MV-4-11 (cell line): Measurements from ENCODE around the gene BUD23.
A peak's percentile ranks its signal among the peaks of the same experiment; 100 is the strongest.
"Not testable (repeated sequence)": the region's sequence is repeated elsewhere in the genome, so short reads cannot be mapped to it uniquely, and the experiment has no call there.

Experiments
- DNase-seq: peaks from one replicate; lab custom pipeline; 2025; lab: John Stamatoyannopoulos, UW

BUD23 gene, protein sequence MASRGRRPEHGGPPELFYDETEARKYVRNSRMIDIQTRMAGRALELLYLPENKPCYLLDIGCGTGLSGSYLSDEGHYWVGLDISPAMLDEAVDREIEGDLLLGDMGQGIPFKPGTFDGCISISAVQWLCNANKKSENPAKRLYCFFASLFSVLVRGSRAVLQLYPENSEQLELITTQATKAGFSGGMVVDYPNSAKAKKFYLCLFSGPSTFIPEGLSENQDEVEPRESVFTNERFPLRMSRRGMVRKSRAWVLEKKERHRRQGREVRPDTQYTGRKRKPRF

DNA sequence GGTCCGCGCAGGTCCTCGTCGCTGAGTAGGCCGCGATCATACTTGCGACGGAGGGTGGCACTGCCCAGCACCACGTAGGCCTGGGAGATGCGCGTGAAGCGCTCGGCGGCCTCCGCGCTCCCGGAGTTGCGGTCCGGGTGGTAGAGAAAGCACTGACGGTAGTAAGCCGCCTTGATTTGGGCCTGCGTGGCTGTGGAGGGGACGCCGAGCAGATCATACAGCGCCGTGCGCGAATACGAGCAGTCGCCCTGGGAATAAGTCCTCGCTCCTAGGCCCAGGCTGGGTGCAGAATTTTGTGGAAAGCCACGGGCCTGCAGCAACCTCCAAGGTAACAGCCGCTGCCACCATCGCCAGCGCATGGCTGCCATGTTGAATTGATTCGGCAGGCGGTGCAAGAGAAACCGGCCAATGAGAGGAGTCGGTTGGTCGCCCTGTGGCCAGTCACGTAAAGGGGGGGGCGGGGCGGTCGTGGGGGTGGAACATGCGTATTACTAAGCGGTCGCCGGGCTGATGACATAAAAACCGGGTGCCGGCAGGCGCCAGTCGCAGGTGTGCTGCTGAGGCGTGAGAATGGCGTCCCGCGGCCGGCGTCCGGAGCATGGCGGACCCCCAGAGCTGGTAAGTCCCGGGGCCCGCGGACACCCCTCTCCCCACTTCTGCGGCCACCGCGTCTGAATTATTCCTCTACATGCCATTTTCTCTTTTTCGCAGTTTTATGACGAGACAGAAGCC, at the start of gene BUD23, which contains the start of gene DNAJC30:
Gene BUD23, plus strand, starts transcription at position 542 of the 732 bp plus-strand sequence. Its CDS starts 29 bp downstream, at position 571.
Gene DNAJC30, minus strand, starts transcription at position 398 of the 732 bp plus-strand sequence. Its CDS starts 30 bp downstream, at position 368.
- peak; percentile 89 for DNase-seq

DNA sequence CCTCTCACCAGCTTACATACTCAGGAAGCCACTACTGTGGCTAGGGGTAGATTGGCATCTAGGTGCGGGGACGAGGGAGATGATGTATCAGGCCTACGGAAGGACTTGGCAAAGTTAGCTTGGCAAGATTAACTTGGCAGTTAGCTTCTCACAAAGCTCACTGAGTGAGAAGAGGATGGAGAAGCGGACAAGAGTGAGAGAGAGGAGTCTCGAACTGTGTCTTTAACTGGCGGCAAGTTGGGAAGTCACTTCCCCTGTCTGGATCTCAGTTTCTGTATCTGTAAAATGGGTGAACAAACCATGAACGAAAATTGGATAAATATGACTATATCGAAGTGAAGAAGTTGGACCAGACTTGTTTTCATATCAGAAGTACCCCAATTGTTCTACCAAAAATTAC, 49.6 kb upstream of the BUD23 start:
- DNase-seq: no peak

DNA sequence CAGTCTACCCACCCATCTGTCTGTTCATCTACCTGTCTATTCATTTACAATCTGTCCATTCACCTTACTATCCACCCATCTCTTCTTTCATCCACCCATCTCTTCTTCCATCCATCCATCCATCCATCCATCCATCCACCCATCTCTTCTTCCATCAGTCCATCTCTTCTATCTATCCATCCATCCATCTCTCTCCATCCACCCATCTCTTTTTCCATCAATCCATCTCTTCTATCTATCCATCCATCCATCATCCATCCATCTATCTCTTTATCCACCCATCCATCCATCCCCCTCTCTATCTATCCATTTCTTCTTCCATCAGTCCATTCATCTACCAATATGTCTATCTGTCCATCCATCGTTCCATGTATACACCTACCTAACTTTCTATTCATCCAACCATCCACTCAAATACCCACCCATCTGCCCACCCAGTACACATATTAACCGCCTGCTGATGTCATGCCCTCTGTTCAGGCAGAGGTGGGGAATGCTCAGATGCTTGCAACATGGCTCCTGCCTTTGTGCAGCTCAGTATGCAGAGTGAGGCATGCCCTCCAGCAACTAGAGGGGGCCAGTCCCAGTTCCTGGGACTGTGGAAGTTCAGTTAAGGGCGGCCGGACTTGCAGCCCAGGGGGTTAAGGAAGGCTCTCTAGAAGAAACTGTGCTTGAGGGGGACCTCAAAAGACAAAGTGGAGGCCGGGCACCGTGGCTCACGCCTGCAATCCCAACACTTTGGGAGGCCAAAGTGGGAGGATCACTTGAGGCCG, 47.8 kb upstream of the BUD23 start:
- DNase-seq: no peak

DNA sequence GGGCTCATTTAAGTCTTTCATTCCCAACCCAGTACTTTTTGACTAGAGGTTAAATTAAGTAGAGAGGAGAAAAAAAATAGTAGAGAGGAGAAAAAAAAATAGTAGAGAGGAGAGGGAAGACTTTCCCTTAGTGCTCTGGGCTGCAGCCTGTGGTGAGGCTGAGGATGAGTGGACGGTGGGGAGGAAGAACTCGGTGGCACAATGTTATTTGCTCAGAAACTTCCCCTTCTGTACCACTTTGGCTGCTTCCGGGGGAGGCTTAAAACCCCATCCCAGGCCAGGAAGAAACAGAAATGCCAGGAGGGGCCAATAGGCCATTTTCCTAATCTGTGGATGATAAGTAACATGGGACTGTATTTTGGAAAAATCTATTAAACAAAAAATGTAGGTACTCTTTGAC, 44.5 kb upstream of the BUD23 start:
- peak; percentile 57 for DNase-seq

DNA sequence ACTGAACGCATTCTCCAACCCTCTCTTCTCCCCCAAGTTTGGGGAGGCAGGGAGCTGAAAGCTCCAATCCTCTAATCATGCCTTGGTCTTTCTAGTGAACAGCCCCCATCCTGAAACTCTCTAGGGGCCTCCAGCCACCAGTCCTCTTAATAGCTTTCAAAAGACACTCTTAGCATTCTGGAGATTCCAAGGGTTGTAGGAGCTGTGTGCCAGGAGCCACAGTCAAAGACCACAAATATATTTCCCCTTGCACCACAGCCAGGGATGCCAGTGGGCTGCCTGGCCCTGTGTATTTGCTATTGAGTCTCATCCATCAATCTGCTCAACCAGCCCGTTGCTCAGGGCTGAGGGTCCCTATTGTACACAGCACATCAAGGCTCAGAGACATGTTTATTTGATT, 40.6 kb upstream of the BUD23 start:
- DNase-seq: no peak

DNA sequence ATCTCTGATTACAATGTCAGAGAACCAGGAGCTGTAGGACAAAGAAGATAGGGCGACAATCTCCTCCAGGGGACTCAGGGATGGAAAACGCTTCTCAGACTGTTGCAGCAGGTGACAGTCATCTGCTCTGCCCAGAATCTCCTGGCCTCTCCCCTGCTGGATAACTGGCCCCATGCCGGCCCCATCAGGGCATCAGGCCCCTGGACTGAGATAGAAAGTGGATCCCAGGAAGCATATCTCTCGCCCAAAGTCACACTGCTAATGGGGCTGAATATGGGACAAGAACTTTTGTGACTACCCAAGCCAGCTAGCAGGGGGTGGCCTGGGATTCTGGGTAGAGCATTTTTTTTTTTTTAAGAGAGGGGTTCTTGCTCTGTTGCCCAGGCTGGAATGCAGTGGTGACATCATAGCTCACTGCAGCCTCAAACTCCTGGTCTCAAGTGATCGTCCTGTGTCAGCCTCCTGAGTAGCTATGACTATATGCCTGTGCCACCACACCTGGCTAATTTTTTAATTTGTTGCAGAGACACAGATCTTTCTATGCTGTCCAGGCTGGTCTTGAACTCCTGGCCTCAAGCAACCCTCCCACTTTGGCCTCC, 38.6 kb upstream of the BUD23 start:
- no peak for DNase-seq

DNA sequence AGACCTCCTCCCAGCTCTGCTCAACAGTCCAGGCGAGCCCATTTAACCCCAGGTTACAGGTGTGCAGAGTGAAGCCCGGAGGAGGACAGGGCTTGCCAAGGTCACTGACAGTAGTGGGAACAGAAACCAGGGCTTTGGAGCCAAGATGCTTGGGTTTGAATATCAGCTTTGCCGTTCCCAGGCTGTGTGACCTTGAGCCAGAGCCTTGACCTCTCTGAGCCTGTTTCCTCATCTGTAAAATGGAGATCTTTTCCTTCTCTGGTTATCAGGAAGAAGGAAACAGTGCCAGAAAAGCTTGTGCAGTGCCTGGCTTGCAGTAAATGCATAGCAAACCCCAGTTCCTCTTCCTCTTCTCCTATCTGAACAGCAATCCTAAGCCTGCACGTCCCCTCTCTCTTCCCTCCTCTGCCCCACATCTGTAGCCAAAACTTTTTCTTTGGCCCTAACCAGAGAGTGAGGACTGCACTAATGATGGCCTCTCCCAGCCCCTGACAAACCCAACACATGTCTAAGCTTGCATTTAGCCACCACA, 37.7 kb upstream of the BUD23 start:
- DNase-seq: peak; percentile 78

DNA sequence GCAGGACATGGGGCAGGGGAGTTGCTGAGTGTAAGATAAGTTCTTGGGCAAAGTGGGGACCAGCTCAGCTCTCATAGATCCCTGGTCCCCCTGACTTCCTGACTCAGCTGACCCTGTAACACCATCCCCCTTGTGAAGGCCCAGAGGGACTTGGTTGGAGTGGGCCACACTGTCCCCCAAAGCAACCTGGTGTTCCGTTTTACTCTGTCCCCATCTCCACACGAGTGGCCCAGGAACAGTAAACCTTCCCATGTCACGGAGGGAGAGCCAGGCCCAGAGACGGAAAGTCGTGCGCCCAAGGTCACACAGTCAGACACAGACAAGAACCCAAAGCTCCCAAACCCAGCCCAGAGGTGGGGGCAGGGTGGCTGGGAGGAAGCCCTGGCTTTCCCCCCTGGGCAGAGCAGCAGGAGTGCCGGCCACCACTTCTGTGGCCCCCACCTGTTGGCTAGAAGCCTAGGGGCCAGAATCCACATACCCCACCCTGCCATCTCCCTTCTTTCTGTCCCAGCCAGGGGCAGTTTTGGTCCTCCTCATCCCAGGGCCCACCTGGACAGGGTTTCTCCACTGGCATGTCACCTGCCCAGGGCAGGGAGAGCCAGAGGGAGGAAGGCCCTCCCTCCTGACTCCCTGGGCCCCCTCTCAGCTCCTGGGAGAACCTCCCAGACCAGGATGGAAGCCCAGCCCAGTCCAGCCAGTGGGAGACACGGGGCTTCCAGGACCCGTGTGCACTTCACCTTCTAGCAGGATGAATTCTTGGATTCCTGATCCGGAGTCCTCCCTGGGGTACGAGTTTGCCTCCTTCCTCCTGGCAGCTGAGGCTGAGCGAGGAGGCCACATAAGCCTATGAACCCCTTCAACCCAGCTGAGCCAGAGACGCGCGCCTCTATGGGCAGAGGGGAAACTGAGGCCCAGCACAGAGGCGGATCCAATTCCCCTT, 36.3 kb upstream of the BUD23 start:
- DNase-seq: no peak

DNA sequence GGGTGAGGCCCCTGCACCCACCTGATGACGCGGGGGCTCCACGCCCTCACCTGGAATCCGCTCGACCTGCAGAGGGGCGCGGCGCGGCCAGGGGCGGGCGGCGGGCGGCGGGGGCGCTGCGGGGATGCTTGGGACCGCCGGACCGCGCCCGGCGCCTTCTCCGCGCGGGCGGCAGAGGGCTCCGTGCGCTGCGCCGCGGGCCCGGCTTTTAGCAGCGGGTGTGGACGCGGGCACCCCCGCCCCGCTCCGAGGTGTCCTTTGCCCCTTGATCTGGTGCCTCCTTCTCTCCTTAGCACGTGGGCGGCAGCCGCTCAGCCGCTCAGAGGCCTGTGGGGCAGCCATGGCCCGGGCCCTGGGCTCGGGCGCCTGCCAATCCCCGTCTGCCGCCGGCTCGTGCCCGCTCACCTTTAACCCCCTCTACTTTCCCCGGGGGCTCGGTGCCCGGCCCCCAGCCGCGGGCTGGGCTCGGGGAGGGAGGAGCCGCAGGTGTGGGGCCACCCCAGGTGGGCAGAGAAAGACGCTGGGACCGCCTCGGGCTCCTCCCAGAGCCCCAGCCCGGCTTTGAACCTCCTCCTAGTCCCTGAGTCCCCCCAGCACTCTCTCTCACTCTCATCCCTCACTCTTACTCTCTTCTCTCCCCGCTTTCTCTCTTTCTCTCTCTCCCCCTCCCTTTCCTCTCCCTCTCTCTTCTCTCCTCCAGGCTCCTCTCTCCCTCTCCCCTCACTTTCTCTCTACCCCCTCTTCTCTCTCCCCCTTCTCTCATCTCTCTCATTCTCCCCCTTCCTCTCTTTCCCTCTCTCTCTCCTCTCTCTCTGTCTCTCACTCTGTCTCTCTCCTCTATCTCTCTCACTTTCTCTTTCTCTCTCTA, 35.4 kb upstream of the BUD23 start:
- no peak for DNase-seq

DNA sequence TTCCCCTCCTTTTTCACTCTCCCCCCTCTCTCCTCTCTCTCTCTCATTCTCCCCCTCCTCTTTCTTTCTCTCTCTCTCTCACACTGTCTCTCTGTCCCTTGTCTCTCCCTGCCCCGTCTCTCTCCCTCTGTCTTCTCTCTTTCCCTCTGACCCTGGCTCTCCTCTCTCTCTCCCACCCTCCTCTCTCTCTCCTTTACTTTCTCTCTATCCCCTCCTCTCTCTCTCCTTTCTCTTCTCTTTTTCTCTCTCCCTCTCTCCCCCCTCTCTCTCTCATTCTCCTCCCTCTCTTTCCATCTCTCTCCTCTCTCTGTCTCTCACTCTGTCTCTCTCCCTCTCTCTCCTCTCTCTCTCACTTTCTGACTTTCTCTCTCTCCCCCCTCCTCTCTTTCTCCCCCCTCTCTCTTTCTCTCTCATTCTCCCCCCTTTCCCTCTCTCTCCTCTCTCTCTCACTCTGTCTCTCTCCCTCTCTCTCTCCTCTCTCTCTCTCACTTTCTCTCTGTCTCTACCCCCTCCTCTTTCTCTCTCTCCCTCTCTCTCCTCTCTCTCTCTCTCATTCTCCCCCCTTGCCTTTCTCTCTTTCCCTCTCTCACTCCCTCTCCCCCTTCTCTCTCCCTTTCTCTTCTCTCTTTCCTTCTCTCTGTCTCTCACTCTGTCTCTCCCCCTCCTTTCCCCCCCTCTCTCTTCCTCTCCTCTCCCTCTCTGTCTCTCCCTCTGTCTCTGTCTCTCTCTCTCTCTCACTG, 34.6 kb upstream of the BUD23 start:
- no peak for DNase-seq

DNA sequence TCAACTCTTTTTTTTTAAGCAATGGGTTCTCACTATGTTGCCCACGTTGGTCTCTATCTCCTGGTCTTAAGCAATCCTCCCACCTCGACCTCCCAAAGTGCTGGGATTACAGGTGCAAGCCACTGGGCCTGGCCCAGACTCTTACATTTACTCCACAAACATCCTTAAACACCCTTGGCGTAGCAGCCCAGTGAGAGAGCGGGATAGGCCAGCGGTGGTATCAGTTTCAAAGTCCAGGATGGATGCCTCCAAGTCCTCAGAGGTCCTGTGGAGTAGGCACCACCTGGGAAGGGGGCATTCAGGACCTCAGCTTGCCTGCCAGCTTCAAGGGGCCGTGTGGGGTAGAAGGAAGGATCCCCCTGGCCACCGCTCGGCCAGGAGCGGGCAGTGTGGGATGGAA, 33.8 kb upstream of the BUD23 start:
- no peak for DNase-seq

DNA sequence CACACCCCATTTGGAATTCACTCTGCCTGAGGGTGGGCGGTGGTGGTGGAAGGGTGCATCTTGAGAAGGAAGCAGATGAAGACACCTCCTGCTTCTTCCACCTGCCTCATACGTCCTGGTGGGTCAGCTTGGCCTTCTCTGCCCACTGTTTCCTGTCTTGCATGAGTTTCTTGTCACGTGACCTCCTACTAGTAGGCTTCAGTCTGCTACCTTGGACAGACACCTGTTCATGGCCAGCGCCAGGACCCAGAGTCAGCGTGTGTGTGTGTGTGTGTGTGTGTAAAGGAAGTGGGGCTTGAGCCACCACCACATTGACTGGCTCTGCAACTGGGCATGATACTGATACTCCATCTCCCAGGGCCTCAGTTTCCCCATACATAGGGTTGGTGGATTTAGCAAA, 32.9 kb upstream of the BUD23 start:
- DNase-seq: no peak

DNA sequence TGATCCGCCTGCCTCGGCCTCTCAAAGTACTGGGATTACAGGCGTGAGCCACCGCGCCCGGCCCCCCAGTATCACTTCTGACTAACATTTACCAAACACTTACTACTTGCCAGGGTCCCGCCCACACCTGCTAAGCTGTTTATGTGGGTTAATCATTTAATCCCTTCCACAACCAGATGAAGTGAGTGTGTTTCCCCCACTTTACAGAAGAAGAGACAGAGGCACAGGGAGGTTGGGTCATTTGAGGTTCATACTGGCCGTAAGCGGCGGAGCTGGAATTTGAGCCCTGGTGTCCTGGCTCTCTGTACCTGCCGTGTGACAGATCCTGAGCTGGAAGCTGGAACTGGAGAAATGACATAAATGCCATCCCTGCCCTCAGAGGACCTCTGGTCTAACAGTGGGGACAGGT, 30.9 kb upstream of the BUD23 start:
- no peak for DNase-seq

DNA sequence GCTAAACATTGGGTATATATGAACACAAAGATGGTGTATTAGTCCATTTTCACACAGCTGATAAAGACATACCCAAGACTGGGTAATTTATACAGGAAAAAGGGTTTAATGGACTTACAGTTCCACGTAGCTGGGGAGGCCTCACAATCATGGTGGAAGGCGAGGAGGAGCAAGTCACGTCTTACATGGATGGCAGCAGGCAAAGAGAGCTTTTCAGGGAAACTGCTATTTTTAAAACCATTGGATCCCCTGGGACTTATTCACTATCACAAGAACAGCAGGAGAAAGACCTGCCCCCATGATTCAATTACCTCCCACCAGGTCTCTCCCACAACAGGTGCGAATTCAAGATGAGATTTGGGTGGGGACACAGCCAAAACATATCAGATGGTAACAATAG, 28.1 kb upstream of the BUD23 start:
- DNase-seq: not testable (repeated sequence)

DNA sequence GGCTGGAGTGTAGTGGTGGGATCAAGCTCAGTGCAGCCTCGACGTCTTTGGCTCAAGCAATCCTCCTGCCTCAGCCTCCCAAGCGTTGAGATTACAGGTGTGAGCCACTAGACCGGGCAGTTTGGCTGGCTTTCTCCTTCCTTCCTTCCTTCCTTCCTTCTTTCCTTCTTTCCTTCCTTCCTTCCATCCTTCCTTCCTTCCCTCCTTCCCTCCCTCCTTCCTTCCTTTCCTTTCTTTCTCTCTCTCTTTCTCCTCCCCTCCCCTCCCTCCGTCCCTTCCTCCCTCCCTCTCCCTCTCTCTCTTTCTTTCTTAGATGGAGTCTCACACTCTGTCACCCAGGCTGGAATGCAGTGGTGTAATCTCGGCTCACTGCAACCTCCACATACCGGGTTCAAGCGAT, 23.4 kb upstream of the BUD23 start:
- DNase-seq: no peak

DNA sequence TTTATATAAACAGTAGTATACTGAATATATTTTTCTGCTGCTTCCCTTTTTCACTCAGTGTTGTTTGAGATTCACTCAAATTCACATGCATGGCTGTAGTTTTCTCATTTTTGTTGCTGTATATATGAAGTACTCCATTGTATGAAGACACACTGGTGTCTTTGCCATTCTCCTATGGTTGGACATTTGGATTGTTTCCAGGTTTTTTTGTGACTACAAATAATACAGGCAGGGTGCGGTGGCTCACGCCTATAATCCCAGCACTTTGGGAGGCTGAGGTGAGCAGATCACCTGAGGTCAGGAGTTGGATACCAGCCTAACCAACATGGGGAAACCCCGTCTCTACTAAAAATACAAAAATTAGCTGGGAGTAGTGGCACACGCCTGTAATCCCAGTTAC, 22.8 kb upstream of the BUD23 start:
- DNase-seq: not testable (repeated sequence)

DNA sequence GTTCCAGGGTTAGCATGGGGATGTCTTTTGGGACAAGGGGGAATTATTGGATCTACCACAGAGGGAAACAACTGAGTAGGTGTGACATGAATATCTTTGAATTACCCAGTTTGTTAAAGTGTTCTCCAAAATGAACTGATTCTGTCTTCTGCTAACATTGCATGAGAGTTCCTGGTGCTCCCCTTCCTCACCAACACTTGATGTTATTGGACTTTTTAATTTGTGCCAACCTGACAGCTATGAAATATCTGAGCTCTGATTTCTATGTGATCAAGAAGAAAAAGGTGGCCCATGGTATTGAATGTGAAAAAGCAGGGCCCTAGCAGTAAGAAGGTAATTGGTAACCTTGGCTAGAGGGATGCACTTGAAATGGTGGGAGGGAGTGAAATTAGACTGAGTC, 20.4 kb upstream of the BUD23 start:
- DNase-seq: no peak

DNA sequence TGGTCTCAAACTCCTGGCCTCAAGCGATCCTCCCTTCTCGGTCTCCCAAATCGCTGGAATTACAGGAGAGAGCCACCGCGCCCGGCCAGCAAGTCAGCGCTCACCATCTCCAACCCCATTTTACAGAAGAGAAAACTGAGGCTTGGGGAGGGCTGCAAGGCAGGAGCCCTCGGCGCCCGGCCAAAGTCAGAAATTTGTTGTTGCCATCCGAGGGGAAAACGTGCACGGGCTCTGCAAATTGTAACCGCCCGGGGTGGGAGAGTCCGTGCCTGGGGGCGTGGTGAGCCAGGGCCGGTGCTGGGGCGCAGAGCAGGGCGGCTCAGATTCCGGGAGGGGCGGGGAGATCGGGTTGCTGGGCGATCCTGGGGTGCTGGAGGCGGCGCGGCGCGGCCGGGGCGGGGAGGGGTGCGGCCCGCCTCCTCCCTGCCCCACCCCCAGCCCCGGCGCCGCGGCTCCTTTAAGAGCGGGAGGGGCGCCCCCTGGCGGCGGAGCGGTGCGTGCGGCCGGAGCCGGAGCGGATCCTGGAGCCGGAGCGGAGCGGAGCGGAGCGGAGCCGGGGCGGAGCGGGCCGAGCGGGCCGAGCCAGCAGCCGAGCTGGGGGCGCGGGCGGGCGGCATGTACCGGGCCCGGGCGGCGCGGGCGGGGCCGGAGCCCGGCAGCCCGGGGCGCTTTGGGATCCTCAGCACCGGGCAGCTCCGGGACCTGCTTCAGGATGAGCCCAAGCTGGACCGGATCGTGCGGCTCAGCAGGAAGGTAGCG, 15.9 kb upstream of the BUD23 start, which contains the start of gene VPS37D:
Gene VPS37D, plus strand, starts transcription at position 488 of the 759 bp plus-strand sequence. Its CDS starts 128 bp downstream, at position 616.
- DNase-seq: peak; percentile 58
